GM21381 (cell line): ENCODE measurements around the gene OR4D6.

Experiments
- ATAC-seq: cut with Tn5 transposase; IDR thresholded peaks from one replicate; pipeline ENCODE4 v1.9.1; 2021; ENCODE audit warnings: mild to moderate bottlenecking, moderate library complexity; ENCODE audit not compliant: unreplicated experiment

OR4D6 gene

DNA sequence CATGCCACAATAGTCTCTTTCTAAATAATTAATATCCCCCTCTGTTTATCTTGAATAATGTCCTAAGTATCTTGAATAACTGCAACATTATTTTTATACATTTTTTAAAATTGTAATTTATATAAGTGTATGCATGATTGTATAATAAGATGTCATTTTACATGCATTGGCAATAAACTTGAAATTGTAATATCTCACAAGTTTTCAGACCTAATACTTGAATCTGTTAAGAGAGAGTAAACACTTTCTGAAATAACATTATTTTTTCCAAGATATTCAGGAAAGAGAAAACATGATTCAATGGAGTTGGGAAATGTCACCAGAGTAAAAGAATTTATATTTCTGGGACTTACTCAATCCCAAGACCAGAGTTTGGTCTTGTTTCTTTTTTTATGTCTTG is 46.5 kb downstream of the OR4D6 start, which contains the start of gene OR4D11:
OR4D11 (plus strand) TSS at position 301 of the 400 bp plus-strand sequence; CDS start at position 301, 0 bp downstream.
- no peak for ATAC-seq
